Stimulated activated CD4-positive, alpha-beta T cell treated with anti-CD3 and anti-CD28 coated beads, Interleukin-2, amount 100 ng/mL, for 48 hours (primary cell): ENCODE results near the gene PIP5K1B.
"Not testable (repeated sequence)": the region's sequence is repeated elsewhere in the genome, so short reads cannot be mapped to it uniquely, and the experiment has no call there.

Source experiments
- DNase-seq, 2 donors: peaks; one replicate each; pipeline ENCODE4 v3.0.0-alpha.2; 2020

Gene PIP5K1B

GRCh38 chr9:68704814-68705530, at the start of gene PIP5K1B:
Gene PIP5K1B (plus strand): TSS chr9:68705240. CDS start chr9:68822615, 117,375 bp downstream.
- DNase-seq, result peak; percentile 38 to 47

DNA sequence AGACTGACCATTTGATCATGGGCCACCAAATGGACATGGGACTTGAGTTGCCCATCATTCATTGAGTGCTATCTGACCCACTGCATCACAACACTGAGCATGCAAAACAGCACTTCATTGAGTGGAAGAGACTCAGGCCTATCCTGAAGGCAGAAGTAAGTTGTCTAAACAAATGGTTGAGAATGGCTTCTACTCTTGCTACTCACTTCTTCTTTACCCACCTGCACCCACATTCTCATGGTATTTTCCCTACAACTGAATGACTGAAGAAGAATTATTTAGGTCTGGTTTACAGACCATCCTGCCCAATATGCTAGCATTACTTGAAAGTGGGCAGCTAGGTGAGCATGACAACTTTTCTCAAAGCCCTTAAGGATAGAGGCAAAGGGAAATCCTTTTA, 41.0 kb upstream of the PIP5K1B start:
- no peak for DNase-seq

- DNase-seq, result no peak
Observed at GRCh38 chr9:68668127-68668526, 36.9 kb upstream of the PIP5K1B start.

DNA sequence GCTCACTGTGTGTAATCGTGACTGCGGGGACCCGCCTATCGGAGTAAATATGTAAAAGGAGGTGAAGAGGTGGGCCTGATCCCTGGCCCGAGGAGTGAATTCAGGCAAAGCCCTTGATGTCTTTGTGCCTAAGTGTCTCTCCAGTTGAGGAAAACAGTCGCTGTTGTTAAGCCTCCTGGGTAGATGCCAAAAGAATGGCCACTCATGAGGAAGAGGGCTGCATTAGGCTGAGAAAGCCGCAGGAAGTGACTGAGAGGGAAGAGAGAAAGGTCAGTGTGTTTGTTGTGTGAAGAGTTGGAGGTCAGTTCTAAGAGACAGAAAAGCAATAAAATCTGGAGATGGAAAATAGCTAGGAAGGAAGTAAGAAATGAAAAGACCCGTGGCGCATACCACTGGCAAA, 35.8 kb upstream of the PIP5K1B start:
- DNase-seq, result no peak

GRCh38 chr9:68672215-68672614, 32.8 kb upstream of the PIP5K1B start:
- no peak for DNase-seq

DNA sequence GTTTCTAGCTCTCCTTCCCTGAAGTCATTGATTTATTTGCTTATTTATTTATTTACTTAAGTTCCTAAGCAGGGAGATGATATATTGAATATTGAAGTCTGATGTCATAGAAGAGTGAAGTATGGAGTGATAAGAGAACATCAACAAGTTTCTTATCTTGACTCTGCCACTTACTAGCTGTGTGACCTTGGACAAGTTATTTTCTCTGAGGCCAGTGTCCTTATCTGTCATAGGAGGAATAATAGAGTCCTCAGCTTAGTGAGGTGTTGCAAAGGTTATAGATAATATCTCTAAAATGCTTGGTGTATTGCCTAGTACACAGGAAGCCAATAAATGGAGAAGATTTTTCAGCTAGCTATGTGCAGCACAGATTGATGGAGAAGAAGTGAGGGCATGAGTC, 32.4 kb upstream of the PIP5K1B start:
- DNase-seq, result no peak

GRCh38 chr9:68678430-68678829, 26.6 kb upstream of the PIP5K1B start:
- no peak for DNase-seq

DNA sequence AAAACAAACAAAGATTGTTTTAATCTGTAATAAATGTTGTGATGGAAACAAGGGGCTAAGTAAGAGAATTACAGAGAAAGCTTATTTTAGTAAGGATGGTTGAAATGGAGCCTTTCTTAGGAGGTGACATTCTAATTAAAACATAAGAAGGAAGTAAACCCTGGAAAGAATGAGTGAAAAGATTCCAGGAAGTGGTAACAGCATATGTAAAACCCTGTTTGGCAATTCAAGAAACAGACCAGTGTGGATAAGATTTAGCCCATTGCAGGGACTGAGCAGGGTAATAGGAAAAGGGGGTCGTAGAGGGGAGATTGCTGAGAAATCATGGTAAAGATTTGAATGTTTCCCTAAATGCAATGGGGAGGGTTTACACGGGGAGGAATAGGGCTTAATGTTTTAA, 21.6 kb upstream of the PIP5K1B start:
- no peak for DNase-seq

- no peak for DNase-seq
Observed at GRCh38 chr9:68685213-68685612, 19.8 kb upstream of the PIP5K1B start.

- peak; percentile 25 to 32 for DNase-seq
Observed at GRCh38 chr9:68685770-68686169, 19.3 kb upstream of the PIP5K1B start.

DNA sequence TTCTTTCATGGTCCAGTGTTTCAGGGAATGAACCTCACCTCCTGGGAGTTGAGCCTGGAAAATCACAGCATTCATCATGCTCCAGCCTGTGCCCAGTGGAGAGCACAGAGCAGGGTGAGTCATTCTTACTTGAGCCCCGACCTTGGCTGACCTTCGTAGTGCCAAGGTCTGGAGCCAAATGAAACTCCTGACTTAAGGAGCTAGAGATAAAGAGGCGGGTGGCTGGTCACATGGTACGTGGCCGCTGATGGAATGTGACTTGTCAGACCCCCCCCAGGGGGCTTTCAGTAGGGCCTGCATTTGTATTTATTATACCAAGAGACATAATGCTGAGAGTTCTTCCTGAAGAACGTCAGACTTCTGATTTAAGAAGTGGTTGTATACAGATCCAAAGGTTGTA, 15.0 kb upstream of the PIP5K1B start:
- no peak for DNase-seq

GRCh38 chr9:68692519-68692918, 12.5 kb upstream of the PIP5K1B start:
- DNase-seq, result no peak

DNA sequence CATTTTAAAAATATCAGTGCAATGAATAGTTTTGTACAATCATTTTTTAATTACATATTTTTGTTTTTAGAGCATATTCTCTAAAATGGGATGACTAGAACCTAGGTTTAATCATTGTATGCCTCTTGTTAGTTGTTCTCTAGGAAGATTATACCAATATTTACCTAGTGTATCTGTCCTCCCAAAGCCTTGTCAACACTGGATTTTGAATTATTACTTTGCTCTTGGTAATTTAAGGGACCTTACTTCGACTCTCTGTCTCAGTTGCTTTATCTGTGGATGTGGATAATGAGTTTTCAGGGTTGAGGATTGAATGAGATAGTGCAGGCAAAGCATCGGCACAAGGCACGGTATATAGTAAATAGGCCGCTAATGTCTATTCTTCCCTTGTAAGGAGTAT, 10.9 kb upstream of the PIP5K1B start:
- no peak for DNase-seq

- no peak for DNase-seq
Observed at GRCh38 chr9:68697851-68698250, 7.2 kb upstream of the PIP5K1B start.

DNA sequence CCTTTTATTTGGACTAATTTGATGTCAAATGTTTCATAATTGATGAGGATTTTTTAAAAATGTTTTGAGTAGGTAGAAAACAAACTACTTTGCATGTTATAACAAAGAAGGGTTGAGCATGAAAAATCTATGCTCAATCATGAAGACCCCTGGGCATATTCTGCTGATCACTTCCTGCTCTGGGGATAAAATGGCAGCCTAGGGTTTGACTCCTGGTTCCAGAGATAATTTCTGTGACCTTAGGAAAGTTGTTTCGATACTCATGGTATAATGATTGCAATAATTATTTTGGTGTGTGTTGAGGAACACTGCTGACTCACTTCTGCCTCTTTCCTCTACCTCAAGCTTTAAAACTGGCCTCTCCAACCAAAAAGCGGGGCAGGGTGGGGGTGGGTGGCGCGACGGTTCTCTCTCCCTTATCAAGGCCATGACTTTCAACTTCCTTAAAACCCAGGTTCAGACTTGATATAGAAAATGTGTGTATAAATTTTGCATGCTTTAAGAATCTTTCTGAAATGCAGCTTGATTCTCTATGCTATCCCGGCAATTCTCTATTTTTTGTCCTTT, 6.0 kb upstream of the PIP5K1B start:
- DNase-seq, result no peak

GRCh38 chr9:68699625-68700024, 5.4 kb upstream of the PIP5K1B start:
- DNase-seq, result not testable (repeated sequence)

- no peak for DNase-seq
Observed at GRCh38 chr9:68702493-68702892, 2.5 kb upstream of the PIP5K1B start.

DNA sequence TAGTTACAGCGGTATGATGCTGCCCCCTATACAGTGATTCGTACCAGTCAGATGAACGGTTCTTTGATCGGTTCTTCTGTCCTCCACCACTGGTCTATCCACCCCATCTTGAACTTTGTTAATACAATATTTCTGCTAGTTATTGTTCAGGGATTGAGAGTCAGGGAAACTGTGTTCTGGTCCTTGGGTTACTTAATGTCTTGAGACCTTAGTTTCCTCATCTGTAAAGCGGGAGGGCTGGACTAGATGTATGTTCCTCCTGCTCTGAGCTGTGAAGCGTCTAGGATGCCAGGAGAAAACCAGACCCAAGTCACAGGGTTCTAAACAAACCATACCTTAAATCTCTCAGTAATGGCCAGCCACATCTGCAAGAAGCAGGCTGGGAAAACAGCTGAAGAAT, 1.4 kb upstream of the PIP5K1B start:
- no peak for DNase-seq

GRCh38 chr9:68704498-68704813, 584 bp upstream of the PIP5K1B start:
- no peak for DNase-seq

DNA sequence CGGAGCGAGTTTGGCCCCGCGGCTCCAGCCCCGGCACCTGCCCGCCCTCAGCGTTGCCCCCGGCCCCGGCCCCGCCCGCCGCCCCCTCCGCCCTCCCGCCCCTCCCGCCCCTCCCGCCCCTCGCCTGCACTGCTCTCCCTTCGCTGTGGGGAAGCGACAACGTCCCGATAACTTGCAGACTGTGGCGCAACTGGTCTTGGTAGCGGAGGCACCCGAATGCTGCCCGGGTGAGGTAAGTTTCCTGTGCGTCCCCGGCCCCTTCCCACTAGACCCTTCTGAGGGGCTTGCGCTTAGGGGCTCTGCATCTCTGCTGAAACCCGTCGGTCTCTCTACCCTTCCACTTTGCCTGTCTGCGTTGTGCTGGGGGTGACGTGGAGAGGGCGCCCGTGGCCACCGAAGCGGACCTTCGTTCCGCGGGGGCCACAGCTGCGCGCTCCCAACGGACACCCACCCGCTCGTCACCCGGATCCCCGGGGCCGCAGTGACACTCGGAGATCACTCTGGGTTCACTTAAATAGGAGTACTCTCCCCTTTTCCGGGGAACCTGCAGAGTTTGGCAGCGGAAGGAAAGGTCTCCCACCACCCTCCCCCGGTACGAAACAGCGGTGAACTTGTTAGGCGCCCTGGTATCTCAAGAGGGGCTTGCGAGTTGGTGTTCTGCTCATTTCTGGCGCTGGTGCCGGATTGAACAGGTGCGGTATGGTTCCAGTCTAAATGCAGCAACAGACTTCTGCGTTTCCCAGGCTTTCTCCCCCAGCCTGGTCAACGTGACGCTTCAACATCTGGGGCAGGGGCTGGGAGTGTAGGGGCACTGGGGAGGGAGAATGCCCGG, 707 bp downstream of the PIP5K1B start:
- DNase-seq, result no peak

GRCh38 chr9:68706363-68707201, 1.5 kb downstream of the PIP5K1B start:
- no peak for DNase-seq

DNA sequence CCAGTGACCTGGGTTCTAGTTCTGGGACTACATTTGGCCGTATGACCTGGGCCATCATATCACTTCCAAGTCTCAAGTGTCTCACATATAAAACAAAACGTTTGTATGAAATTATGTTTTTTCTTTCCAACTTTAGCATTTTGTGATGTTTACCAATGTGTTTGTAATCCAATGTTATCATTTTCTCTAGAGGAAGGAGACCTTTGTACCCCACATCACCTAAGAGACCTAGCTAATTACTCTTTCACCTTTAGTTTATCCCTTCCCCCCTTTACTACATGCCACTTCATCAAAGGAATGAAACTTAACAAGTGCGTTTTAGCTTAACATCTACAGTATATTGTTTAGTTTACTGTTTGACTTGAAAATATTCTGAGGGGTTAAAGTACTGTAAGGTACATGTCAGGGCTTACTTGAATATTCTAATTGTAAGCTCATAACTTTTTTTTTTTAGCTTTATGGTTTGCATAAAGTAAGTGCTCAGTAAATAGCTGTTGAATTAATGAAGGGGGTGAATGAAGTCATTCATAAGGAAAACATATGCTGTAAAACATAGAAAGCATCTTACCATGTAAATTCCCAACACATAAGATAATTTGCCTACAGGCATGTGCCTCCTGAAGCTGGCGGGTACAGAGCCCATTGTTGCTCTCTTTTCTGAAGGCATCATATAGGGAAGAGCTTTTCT, 2.9 kb downstream of the PIP5K1B start:
- no peak for DNase-seq

DNA sequence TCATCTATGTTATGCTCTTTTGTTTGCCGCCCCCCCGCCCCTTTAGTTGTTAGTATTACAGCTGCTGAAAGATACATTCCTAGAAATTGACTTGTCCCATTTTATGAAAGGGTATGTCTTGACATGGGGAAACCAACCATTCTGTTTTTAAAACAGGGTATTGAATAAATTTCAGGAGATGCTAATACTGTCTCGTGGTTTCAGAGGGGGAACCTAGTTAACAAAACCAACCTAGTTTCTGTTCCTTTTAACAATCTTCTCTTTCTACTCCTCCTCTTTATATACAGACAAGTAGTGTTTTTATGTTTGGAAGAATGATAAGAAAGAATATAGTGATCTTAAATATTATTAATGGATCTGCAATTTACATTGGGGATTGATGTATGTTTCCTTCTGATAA, 3.5 kb downstream of the PIP5K1B start:
- no peak for DNase-seq
